Activated naive CD8-positive, alpha-beta T cell treated with anti-CD3 and anti-CD28 coated beads, Interleukin-2, amount 10 ng/mL, durations not matched to agents 7 days and 5 days (primary cell): ENCODE data around the gene MAN1A2. TPM values are rescaled to one million over a fixed set of nuclear protein-coding genes. Genes with fewer than 3 reads are reported as not detected.

Experiments used
- ATAC-seq: fragments of 150-1000 bp; cut with Tn5 transposase; one replicate; pipeline ENCODE4 v1.10.0; 2021; ENCODE audit warnings: low read depth, moderate library complexity
- POLR2A ChIA-PET: fragments of 350-600 bp; sonication (Branson Sonifier 250); formaldehyde crosslinking; loops from one replicate; lab custom pipeline; 2021; ENCODE audit warnings: antibody characterized with exemption; lab: Charles Lee
- DNase-seq: peaks from one replicate; pipeline ENCODE4 v3.0.0; 2021
- H3K27ac Mint-ChIP-seq: one replicate; pipeline ENCODE4 v1.8.0; 2022; ENCODE audit warnings: mild to moderate bottlenecking, mixed read lengths
- H3K27me3 Mint-ChIP-seq: one replicate; pipeline ENCODE4 v1.8.0; 2022; ENCODE audit warnings: mild to moderate bottlenecking, moderate library complexity, mixed read lengths
- H3K36me3 Mint-ChIP-seq: one replicate; pipeline ENCODE4 v1.8.0; 2021; ENCODE audit warnings: mild to moderate bottlenecking, mixed read lengths
- H3K4me1 Mint-ChIP-seq: one replicate; pipeline ENCODE4 v1.8.0; 2021; ENCODE audit warnings: mixed read lengths
- H3K4me3 Mint-ChIP-seq: one replicate; pipeline ENCODE4 v1.8.0; 2022; ENCODE audit warnings: mild to moderate bottlenecking, moderate library complexity, mixed read lengths
- H3K9me3 Mint-ChIP-seq: one replicate; pipeline ENCODE4 v1.8.0; 2021; ENCODE audit warnings: mixed read lengths
- total RNA-seq, 2 experiments: library from RNA; stranded (reverse); gene quantifications; one replicate each; pipeline ENCODE4 v1.2.3, GENCODE V29; 2021

The MAN1A2 gene
- total RNA-seq, 2 experiments from 2014 or later: 36.1 to 43.2 TPM

GRCh38 chr1:117396636-117397035 is 29.4 kb downstream of the MAN1A2 start:
- peaks cover 7% of the 10 kb centered on the region for H3K9me3 Mint-ChIP-seq
- H3K36me3 Mint-ChIP-seq: peaks cover 7% of the 10 kb centered on the region
- H3K27ac Mint-ChIP-seq: no peak overlapping the region
- POLR2A ChIA-PET: no interaction called here
- no peaks in the 10 kb centered on the region for H3K27me3 Mint-ChIP-seq
- H3K4me1 Mint-ChIP-seq: peaks cover 10% of the 10 kb centered on the region
- no peak overlapping the region for H3K4me3 Mint-ChIP-seq
- ATAC-seq (no peak), DNase-seq (no peak)

GRCh38 chr1:117398957-117399356 is 31.7 kb downstream of the MAN1A2 start:
- H3K4me1 Mint-ChIP-seq: peaks cover 9% of the 10 kb centered on the region

GRCh38 chr1:117401761-117402160 is 34.5 kb downstream of the MAN1A2 start:
- no peak overlapping the region for H3K4me3 Mint-ChIP-seq
- POLR2A ChIA-PET: no interaction called here
- peaks cover 1% of the 10 kb centered on the region for H3K4me1 Mint-ChIP-seq
- H3K27ac Mint-ChIP-seq: no peak overlapping the region
- no peaks in the 10 kb centered on the region for H3K27me3 Mint-ChIP-seq
- peaks cover 10% of the 10 kb centered on the region for H3K9me3 Mint-ChIP-seq
- DNase-seq (no peak), ATAC-seq (no peak)
- peaks cover 39% of the 10 kb centered on the region for H3K36me3 Mint-ChIP-seq

More at GRCh38 chr1:117398957-117399356, 31.7 kb downstream of the MAN1A2 start:
- Mint-ChIP-seq H3K27ac (no peak overlapping the region), H3K36me3 (peaks cover 21% of the 10 kb centered on the region), H3K4me3 (no peak overlapping the region), H3K9me3 (peaks cover 12% of the 10 kb centered on the region), H3K27me3 (no peaks in the 10 kb centered on the region)
- DNase-seq: no peak
- no peak for ATAC-seq
- POLR2A ChIA-PET: no interaction called here

- no peaks in the 10 kb centered on the region for H3K27me3 Mint-ChIP-seq
- DNase-seq (no peak), ATAC-seq (no peak)
- POLR2A ChIA-PET: no interaction called here
- H3K4me1 Mint-ChIP-seq: no peaks in the 10 kb centered on the region
- peaks cover 41% of the 10 kb centered on the region for H3K36me3 Mint-ChIP-seq
- no peak overlapping the region for H3K4me3 Mint-ChIP-seq
- H3K9me3 Mint-ChIP-seq: peaks cover 10% of the 10 kb centered on the region
- no peak overlapping the region for H3K27ac Mint-ChIP-seq
Observed at GRCh38 chr1:117403597-117403996, 36.3 kb downstream of the MAN1A2 start.

- Mint-ChIP-seq H3K27ac (no peak overlapping the region), H3K4me3 (no peak overlapping the region), H3K27me3 (no peaks in the 10 kb centered on the region), H3K4me1 (no peaks in the 10 kb centered on the region), H3K36me3 (peaks cover 45% of the 10 kb centered on the region), H3K9me3 (peaks cover 5% of the 10 kb centered on the region)
- ATAC-seq (no peak), DNase-seq (no peak)
- POLR2A ChIA-PET: no interaction called here
Observed at GRCh38 chr1:117405042-117405441, 37.8 kb downstream of the MAN1A2 start.

GRCh38 chr1:117412472-117412871 is 45.2 kb downstream of the MAN1A2 start:
- peaks cover 48% of the 10 kb centered on the region for H3K36me3 Mint-ChIP-seq
- no peak overlapping the region for H3K27ac Mint-ChIP-seq
- H3K9me3 Mint-ChIP-seq: peaks cover 3% of the 10 kb centered on the region

GRCh38 chr1:117413412-117413811 is 46.2 kb downstream of the MAN1A2 start:
- POLR2A ChIA-PET: no interaction called here
- Mint-ChIP-seq H3K4me3 (no peak overlapping the region), H3K4me1 (no peaks in the 10 kb centered on the region), H3K27ac (no peak overlapping the region), H3K9me3 (peaks cover 3% of the 10 kb centered on the region), H3K27me3 (no peaks in the 10 kb centered on the region), H3K36me3 (peaks cover 45% of the 10 kb centered on the region)
- no peak for DNase-seq
- ATAC-seq: no peak

More at GRCh38 chr1:117412472-117412871, 45.2 kb downstream of the MAN1A2 start:
- POLR2A ChIA-PET: no interaction called here
- H3K4me3 Mint-ChIP-seq: no peak overlapping the region
- DNase-seq (no peak), ATAC-seq (no peak)
- H3K4me1 Mint-ChIP-seq: no peaks in the 10 kb centered on the region
- no peaks in the 10 kb centered on the region for H3K27me3 Mint-ChIP-seq

- DNase-seq: no peak
- Mint-ChIP-seq H3K36me3 (peaks cover 43% of the 10 kb centered on the region), H3K4me1 (no peaks in the 10 kb centered on the region), H3K27me3 (no peaks in the 10 kb centered on the region), H3K27ac (no peak overlapping the region), H3K4me3 (no peak overlapping the region), H3K9me3 (peaks cover 3% of the 10 kb centered on the region)
- POLR2A ChIA-PET: no interaction called here
- ATAC-seq: no peak
Observed at GRCh38 chr1:117414943-117415342, 47.7 kb downstream of the MAN1A2 start.

GRCh38 chr1:117416004-117416403 is 48.8 kb downstream of the MAN1A2 start:
- Mint-ChIP-seq H3K36me3 (peaks cover 47% of the 10 kb centered on the region), H3K4me1 (peaks cover 2% of the 10 kb centered on the region), H3K4me3 (no peak overlapping the region), H3K9me3 (peaks cover 2% of the 10 kb centered on the region), H3K27me3 (no peaks in the 10 kb centered on the region), H3K27ac (no peak overlapping the region)
- POLR2A ChIA-PET: no interaction called here
- no peak for ATAC-seq
- no peak for DNase-seq

GRCh38 chr1:117416546-117417125 is 49.4 kb downstream of the MAN1A2 start:
- DNase-seq (no peak), ATAC-seq (no peak)
- peaks cover 48% of the 10 kb centered on the region for H3K36me3 Mint-ChIP-seq
- H3K4me3 Mint-ChIP-seq: no peak overlapping the region
- no peaks in the 10 kb centered on the region for H3K27me3 Mint-ChIP-seq
- POLR2A ChIA-PET: no interaction called here
- H3K4me1 Mint-ChIP-seq: peaks cover 2% of the 10 kb centered on the region
- H3K27ac Mint-ChIP-seq: no peak overlapping the region
- peaks cover 2% of the 10 kb centered on the region for H3K9me3 Mint-ChIP-seq

- DNase-seq (no peak), ATAC-seq (no peak)
- peaks cover 14% of the 10 kb centered on the region for H3K9me3 Mint-ChIP-seq
- no peak overlapping the region for H3K4me3 Mint-ChIP-seq
- H3K27me3 Mint-ChIP-seq: no peaks in the 10 kb centered on the region
- peaks cover 2% of the 10 kb centered on the region for H3K4me1 Mint-ChIP-seq
- POLR2A ChIA-PET: no interaction called here
- H3K27ac Mint-ChIP-seq: no peak overlapping the region
- H3K36me3 Mint-ChIP-seq: peaks cover 40% of the 10 kb centered on the region
Observed at GRCh38 chr1:117425050-117425734, 57.9 kb downstream of the MAN1A2 start.

GRCh38 chr1:117427297-117427696 is 60.0 kb downstream of the MAN1A2 start:
- peaks cover 33% of the 10 kb centered on the region for H3K36me3 Mint-ChIP-seq
- DNase-seq (no peak), ATAC-seq (no peak)
- H3K4me3 Mint-ChIP-seq: no peak overlapping the region
- no peak overlapping the region for H3K27ac Mint-ChIP-seq
- no peaks in the 10 kb centered on the region for H3K27me3 Mint-ChIP-seq
- peaks cover 14% of the 10 kb centered on the region for H3K9me3 Mint-ChIP-seq
- POLR2A ChIA-PET: no interaction called here
- no peaks in the 10 kb centered on the region for H3K4me1 Mint-ChIP-seq

- Mint-ChIP-seq H3K4me3 (no peak overlapping the region), H3K36me3 (peaks cover 3% of the 10 kb centered on the region), H3K27me3 (no peaks in the 10 kb centered on the region), H3K9me3 (no peaks in the 10 kb centered on the region), H3K27ac (no peak overlapping the region), H3K4me1 (peaks cover 2% of the 10 kb centered on the region)
- POLR2A ChIA-PET: no interaction called here
- ATAC-seq: no peak
- no peak for DNase-seq
Observed at GRCh38 chr1:117433943-117434342, 66.7 kb downstream of the MAN1A2 start.

GRCh38 chr1:117436513-117436912 is 69.3 kb downstream of the MAN1A2 start:
- POLR2A ChIA-PET: no interaction called here
- no peak for ATAC-seq
- Mint-ChIP-seq H3K27ac (no peak overlapping the region), H3K36me3 (peaks cover 3% of the 10 kb centered on the region), H3K4me1 (peaks cover 2% of the 10 kb centered on the region), H3K9me3 (no peaks in the 10 kb centered on the region), H3K27me3 (no peaks in the 10 kb centered on the region), H3K4me3 (no peak overlapping the region)
- DNase-seq: no peak
